MM.1S (cell line): ENCODE results near the gene TRPC6.

ENCODE experiments used
- CTCF ChIP-seq: fragments of 300-600 bp; sonication (generic); IDR thresholded peaks from 2 replicates; pipeline ENCODE4 v1.5.1; 2016; ENCODE audit warnings: antibody characterized with exemption, low read length, mixed read lengths
- EZH2 ChIP-seq: fragments of 300-600 bp; sonication (generic); optimal IDR thresholded peaks from 2 replicates; pipeline ENCODE3; 2017; ENCODE audit warnings: low read depth, mild to moderate bottlenecking, antibody characterized with exemption, low read length, mixed read lengths
- EZH2phosphoT487 ChIP-seq: fragments of 300-600 bp; sonication (generic); IDR thresholded peaks from 2 replicates; pipeline ENCODE4 v1.6.1; 2018; ENCODE audit warnings: antibody characterized with exemption, low read length

GRCh38 chr11:101552888-101553287, 30.9 kb downstream of the TRPC6 start:
- TF ChIP-seq CTCF: no peak
- no peak for TF ChIP-seq EZH2
- no peak for TF ChIP-seq EZH2phosphoT487
